ENCODE results near the gene MAN1A1. TPM values are rescaled to one million over a fixed set of nuclear protein-coding genes. Genes with fewer than 3 reads are reported as not detected.

The MAN1A1 gene
- total and polyA plus RNA-seq, 2 experiments from 2014 or later: 117 to 245 TPM

DNA sequence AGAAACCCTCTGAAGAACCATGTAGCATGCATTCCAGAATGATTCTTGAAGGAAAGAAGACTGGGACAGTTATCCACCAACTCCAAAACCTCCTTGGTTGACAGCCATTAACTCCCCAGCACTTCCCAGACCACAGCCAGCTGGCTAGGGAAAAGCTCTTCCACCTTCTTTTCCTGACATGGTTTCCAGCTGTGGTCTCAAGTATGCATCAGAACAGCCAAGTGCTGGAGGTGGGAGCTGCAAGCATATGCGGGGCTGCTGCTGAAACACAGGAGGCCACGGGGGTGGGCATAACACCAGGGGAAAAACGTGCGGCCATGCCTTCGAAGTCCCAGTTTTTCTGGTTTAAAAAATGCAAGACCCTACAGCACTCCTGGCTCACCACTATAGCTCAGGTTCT lies 163.1 kb downstream of the MAN1A1 start:
- Histone ChIP-seq H3K4me3 (no peak overlapping the region), H3K36me3 (replicated peaks; ENCODE audit: insufficient read depth, low read depth) (peaks cover 4% of the 10 kb centered on the region), H3K9me3 (ENCODE audit: low read depth) (no peaks in the 10 kb centered on the region), H3K4me1 (ENCODE audit: insufficient read depth) (no peaks in the 10 kb centered on the region), H3K79me2 (no peaks in the 10 kb centered on the region), H2AFZ (no peak overlapping the region), H3K27ac (no peak overlapping the region), H3K9me2 (replicated peaks; ENCODE audit: insufficient read depth) (no peaks in the 10 kb centered on the region), H4K20me1 (ENCODE audit: insufficient read depth, poor library complexity, severe bottlenecking) (no peaks in the 10 kb centered on the region), H3K27me3 (no peaks in the 10 kb centered on the region), H3K4me2 (no peak overlapping the region)
- DNase-seq (ENCODE audit: low spot score): no peak
- TF ChIP-seq EZH2 (IDR thresholded peaks at IDR 0.05; ENCODE audit: borderline replicate concordance): no peak
- TF ChIP-seq EZH2phosphoT487 (IDR thresholded peaks at IDR 0.05; ENCODE audit: low read depth, severe bottlenecking, unreplicated experiment): no peak
- TF ChIP-seq, protein P1, sequence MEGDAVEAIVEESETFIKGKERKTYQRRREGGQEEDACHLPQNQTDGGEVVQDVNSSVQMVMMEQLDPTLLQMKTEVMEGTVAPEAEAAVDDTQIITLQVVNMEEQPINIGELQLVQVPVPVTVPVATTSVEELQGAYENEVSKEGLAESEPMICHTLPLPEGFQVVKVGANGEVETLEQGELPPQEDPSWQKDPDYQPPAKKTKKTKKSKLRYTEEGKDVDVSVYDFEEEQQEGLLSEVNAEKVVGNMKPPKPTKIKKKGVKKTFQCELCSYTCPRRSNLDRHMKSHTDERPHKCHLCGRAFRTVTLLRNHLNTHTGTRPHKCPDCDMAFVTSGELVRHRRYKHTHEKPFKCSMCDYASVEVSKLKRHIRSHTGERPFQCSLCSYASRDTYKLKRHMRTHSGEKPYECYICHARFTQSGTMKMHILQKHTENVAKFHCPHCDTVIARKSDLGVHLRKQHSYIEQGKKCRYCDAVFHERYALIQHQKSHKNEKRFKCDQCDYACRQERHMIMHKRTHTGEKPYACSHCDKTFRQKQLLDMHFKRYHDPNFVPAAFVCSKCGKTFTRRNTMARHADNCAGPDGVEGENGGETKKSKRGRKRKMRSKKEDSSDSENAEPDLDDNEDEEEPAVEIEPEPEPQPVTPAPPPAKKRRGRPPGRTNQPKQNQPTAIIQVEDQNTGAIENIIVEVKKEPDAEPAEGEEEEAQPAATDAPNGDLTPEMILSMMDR (IDR thresholded peaks at IDR 0.05; ENCODE audit: poor library complexity): no peak
- 82% methylated on average over 5 of the region's 5 CpGs for WGBS (ENCODE audit: low lambda C conversion rate, missing lambda C conversion rate)

DNA sequence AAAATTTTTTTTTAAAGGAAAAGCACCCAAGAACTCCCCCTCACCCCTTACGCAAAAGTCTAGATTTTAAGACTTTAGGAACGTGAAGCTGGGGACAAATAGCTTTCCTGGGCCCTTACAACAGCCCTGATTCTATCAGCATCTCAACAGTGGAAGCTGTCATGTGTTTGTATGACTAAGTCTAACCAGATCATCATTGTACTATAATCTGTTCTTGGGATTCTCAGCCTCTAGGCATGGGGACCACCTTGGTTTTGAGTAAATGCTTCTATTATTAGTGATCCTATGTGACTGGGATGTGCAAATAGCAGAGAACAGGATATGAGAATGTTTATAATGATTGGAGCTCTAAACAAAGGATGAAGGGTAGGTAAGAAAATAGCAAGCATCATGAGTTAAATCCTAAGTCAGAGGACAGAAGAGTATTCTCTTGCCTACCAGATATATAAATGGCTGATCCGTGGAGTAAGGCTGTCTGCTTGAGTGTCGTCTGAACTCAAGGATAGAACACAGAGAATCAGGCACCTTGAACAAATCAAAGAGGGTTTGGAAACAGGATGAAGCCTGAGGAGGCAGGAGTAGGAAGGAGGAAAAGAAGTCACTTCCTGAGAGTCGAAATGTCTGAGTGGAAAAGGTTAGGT lies 165.4 kb downstream of the MAN1A1 start:
- Histone ChIP-seq H3K4me2 (no peak overlapping the region), H3K79me2 (no peaks in the 10 kb centered on the region), H3K27me3 (no peaks in the 10 kb centered on the region), H3K36me3 (replicated peaks; ENCODE audit: insufficient read depth, low read depth) (peaks cover 4% of the 10 kb centered on the region), H3K9me2 (replicated peaks; ENCODE audit: insufficient read depth) (no peaks in the 10 kb centered on the region), H3K27ac (no peak overlapping the region), H3K4me1 (ENCODE audit: insufficient read depth) (no peaks in the 10 kb centered on the region), H3K9me3 (ENCODE audit: low read depth) (no peaks in the 10 kb centered on the region), H2AFZ (no peak overlapping the region), H4K20me1 (ENCODE audit: insufficient read depth, poor library complexity, severe bottlenecking) (no peaks in the 10 kb centered on the region), H3K4me3 (no peak overlapping the region)
- no peak for DNase-seq (ENCODE audit: low spot score)
- TF ChIP-seq EZH2phosphoT487 (IDR thresholded peaks at IDR 0.05; ENCODE audit: low read depth, severe bottlenecking, unreplicated experiment) (no peak), EZH2 (IDR thresholded peaks at IDR 0.05; ENCODE audit: borderline replicate concordance) (no peak)
- TF ChIP-seq, protein P1 (IDR thresholded peaks at IDR 0.05; ENCODE audit: poor library complexity): no peak
- WGBS (ENCODE audit: low lambda C conversion rate, missing lambda C conversion rate): 78% methylated on average over 5 of the region's 5 CpGs

DNA sequence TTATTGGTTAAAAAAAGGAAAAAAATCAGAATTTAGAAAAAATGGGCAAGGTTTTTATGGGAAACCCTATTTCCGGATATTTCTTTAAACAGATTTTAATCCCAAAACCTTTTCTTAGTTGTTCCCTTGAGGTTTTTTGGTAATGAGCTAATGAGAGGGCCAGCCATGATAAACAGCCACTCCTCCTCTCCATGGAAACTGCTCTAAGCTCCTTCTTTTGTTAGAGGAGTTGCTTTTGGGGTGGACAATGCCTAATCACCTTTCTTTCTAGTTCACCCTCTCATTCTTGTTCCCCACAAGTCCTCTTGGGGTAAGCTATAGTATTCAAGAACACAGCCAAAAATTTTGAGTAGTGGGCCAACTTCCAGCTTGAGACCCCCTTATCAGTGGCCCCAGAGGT lies 166.1 kb downstream of the MAN1A1 start:
- Histone ChIP-seq H4K20me1 (ENCODE audit: insufficient read depth, poor library complexity, severe bottlenecking) (no peaks in the 10 kb centered on the region), H3K9me2 (replicated peaks; ENCODE audit: insufficient read depth) (no peaks in the 10 kb centered on the region), H3K27ac (no peak overlapping the region), H3K4me1 (ENCODE audit: insufficient read depth) (no peaks in the 10 kb centered on the region), H3K79me2 (no peaks in the 10 kb centered on the region), H3K9me3 (ENCODE audit: low read depth) (no peaks in the 10 kb centered on the region), H2AFZ (no peak overlapping the region), H3K4me2 (no peak overlapping the region), H3K27me3 (no peaks in the 10 kb centered on the region), H3K4me3 (no peak overlapping the region), H3K36me3 (replicated peaks; ENCODE audit: insufficient read depth, low read depth) (peaks cover 4% of the 10 kb centered on the region)
- DNase-seq (ENCODE audit: low spot score): no peak
- TF ChIP-seq EZH2 (IDR thresholded peaks at IDR 0.05; ENCODE audit: borderline replicate concordance): no peak
- TF ChIP-seq EZH2phosphoT487 (IDR thresholded peaks at IDR 0.05; ENCODE audit: low read depth, severe bottlenecking, unreplicated experiment): no peak
- TF ChIP-seq, protein P1 (IDR thresholded peaks at IDR 0.05; ENCODE audit: poor library complexity): no peak
- 100% methylated on average over 1 of the region's 1 CpG for WGBS (ENCODE audit: low lambda C conversion rate, missing lambda C conversion rate)

Data from hepatocyte (in vitro differentiated cells).